GM18502 (cell line): Measurements from ENCODE around the gene SAXO1.
"Not testable (repeated sequence)": the region's sequence is repeated elsewhere in the genome, so short reads cannot be mapped to it uniquely, and the experiment has no call there.

Source experiments
- ATAC-seq: cut with Tn5 transposase; IDR thresholded peaks from one replicate; pipeline ENCODE4 v1.9.1; 2021; ENCODE audit warnings: mild to moderate bottlenecking; ENCODE audit not compliant: unreplicated experiment, poor library complexity

The SAXO1 gene

GRCh38 chr9:18972675-18973074 lies 60.3 kb downstream of the SAXO1 start:
- no peak for ATAC-seq

- no peak for ATAC-seq
Observed at GRCh38 chr9:18971909-18972308, 61.1 kb downstream of the SAXO1 start.

GRCh38 chr9:18971404-18971803 lies 61.6 kb downstream of the SAXO1 start:
- ATAC-seq, result no peak

- no peak for ATAC-seq
Observed at GRCh38 chr9:18970393-18970792, 62.6 kb downstream of the SAXO1 start.

GRCh38 chr9:18969128-18969527 lies 63.9 kb downstream of the SAXO1 start:
- ATAC-seq, result no peak

GRCh38 chr9:18955626-18956025 lies 77.4 kb downstream of the SAXO1 start:
- no peak for ATAC-seq

- no peak for ATAC-seq
Observed at GRCh38 chr9:18951936-18952335, 81.1 kb downstream of the SAXO1 start.

- ATAC-seq, result no peak
Observed at GRCh38 chr9:18947892-18948339, 85.1 kb downstream of the SAXO1 start.

- no peak for ATAC-seq
Observed at GRCh38 chr9:18942801-18943200, 90.2 kb downstream of the SAXO1 start.

- ATAC-seq, result no peak
Observed at GRCh38 chr9:18941060-18941740, 91.8 kb downstream of the SAXO1 start.

GRCh38 chr9:18939943-18940342 lies 93.1 kb downstream of the SAXO1 start:
- ATAC-seq, result no peak

- ATAC-seq, result no peak
Observed at GRCh38 chr9:18936094-18936871, 96.7 kb downstream of the SAXO1 start.

- ATAC-seq, result no peak
Observed at GRCh38 chr9:18935541-18935940, 97.5 kb downstream of the SAXO1 start.

GRCh38 chr9:18930611-18931010 lies 102.4 kb downstream of the SAXO1 start:
- not testable (repeated sequence) for ATAC-seq

- no peak for ATAC-seq
Observed at GRCh38 chr9:18928711-18929110, 104.3 kb downstream of the SAXO1 start.

- no peak for ATAC-seq
Observed at GRCh38 chr9:18926513-18926912, 106.5 kb downstream of the SAXO1 start.

GRCh38 chr9:18925880-18926279 lies 107.1 kb downstream of the SAXO1 start:
- ATAC-seq, result no peak

GRCh38 chr9:18923671-18924430 lies 109.2 kb downstream of the SAXO1 start:
- no peak for ATAC-seq

- ATAC-seq, result no peak
Observed at GRCh38 chr9:18923167-18923566, 109.8 kb downstream of the SAXO1 start.

GRCh38 chr9:18922161-18922885 lies 110.7 kb downstream of the SAXO1 start:
- no peak for ATAC-seq
